ENCODE measurements around the gene GATA2. TPM values are rescaled to one million over a fixed set of nuclear protein-coding genes. Genes with fewer than 3 reads are reported as not detected.
A peak's percentile ranks its signal among the peaks of the same experiment; 100 is the strongest.

GATA2 gene
- total and polyA plus RNA-seq, 2 of the 13 experiments (the other 11 are each of a cell fraction or from before 2014, with no cell fraction given): 3.5 to 6.2 TPM

DNA sequence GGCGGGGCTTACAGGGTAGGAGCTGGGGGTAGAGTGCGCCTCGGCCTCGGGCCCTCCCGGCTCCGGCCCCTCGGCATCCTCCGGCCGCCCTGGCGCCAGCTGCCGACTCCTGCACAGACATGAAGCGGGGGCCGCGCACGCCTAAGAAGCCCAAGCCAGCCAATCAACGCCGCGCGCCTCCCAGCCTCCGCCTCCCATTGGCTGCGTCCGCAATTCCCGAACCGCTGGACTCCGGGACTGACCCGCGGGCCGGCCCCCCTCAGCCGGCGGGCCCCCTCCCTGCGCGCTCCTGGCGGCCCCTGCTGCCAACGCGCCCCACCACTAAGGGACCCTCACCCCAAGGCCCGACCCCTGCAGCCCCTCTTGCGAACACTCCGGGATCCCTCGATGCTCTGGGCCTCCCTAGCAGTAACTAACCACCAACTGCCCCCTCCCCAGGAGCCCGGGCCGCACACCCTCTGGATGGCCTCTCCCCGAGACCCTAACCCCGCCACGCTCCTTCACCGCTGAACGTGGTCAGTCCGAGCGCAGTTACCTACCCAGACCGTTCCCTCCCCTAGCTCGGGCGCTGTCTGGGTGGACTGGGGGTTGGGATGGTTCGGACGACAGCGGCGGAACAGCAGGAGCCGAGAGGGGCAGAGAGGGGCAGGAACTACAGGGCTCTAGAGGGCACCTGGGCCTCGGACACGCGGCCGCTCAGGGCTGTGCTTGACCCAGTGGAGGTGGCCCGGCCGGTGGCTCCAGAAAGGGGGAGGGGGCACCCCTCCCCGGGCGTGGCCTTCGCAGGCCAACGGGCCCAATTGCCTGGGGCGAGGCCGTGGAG is 5.0 kb downstream of the GATA2 start (continued):
- TF ChIP-seq, protein P1, sequence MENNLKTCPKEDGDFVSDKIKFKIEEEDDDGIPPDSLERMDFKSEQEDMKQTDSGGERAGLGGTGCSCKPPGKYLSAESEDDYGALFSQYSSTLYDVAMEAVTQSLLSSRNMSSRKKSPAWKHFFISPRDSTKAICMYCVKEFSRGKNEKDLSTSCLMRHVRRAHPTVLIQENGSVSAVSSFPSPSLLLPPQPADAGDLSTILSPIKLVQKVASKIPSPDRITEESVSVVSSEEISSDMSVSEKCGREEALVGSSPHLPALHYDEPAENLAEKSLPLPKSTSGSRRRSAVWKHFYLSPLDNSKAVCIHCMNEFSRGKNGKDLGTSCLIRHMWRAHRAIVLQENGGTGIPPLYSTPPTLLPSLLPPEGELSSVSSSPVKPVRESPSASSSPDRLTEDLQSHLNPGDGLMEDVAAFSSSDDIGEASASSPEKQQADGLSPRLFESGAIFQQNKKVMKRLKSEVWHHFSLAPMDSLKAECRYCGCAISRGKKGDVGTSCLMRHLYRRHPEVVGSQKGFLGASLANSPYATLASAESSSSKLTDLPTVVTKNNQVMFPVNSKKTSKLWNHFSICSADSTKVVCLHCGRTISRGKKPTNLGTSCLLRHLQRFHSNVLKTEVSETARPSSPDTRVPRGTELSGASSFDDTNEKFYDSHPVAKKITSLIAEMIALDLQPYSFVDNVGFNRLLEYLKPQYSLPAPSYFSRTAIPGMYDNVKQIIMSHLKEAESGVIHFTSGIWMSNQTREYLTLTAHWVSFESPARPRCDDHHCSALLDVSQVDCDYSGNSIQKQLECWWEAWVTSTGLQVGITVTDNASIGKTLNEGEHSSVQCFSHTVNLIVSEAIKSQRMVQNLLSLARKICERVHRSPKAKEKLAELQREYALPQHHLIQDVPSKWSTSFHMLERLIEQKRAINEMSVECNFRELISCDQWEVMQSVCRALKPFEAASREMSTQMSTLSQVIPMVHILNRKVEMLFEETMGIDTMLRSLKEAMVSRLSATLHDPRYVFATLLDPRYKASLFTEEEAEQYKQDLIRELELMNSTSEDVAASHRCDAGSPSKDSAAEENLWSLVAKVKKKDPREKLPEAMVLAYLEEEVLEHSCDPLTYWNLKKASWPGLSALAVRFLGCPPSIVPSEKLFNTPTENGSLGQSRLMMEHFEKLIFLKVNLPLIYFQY (CRISPR knock-in tag; IDR thresholded peaks at IDR 0.05; ENCODE audit: borderline replicate concordance): peak; percentile 86
- TF ChIP-seq MEF2D (CRISPR knock-in tag; IDR thresholded peaks at IDR 0.05) (peak; percentile 52; the same call in 1 of the 2 replicates), MBNL3 (CRISPR knock-in tag; conservative IDR thresholded peaks at IDR 0.05) (no peak), ZNF136 (CRISPR knock-in tag; IDR thresholded peaks at IDR 0.05; ENCODE audit: low read depth) (no peak), E2F2 (CRISPR knock-in tag; IDR thresholded peaks at IDR 0.05; ENCODE audit: borderline replicate concordance) (no peak), ARID5B (CRISPR knock-in tag; IDR thresholded peaks at IDR 0.05) (no peak; the same call in 1 of the 2 replicates), KDM3A (CRISPR knock-in tag; IDR thresholded peaks at IDR 0.05; ENCODE audit: low read depth) (no peak), ZNF124 (CRISPR knock-in tag; IDR thresholded peaks at IDR 0.05) (no peak), ZBTB1 (CRISPR knock-in tag; IDR thresholded peaks at IDR 0.05; ENCODE audit: borderline replicate concordance) (no peak), ZNF780A (CRISPR knock-in tag; IDR thresholded peaks at IDR 0.05) (peak; percentile 50; the same call in 1 of the 2 replicates), ZMAT3 (CRISPR knock-in tag; conservative IDR thresholded peaks at IDR 0.05) (peak; percentile 82), ATF5 (CRISPR knock-in tag; IDR thresholded peaks at IDR 0.05; ENCODE audit: low read depth) (peak; percentile 20; the same call in 1 of the 2 replicates), NCOA5 (CRISPR knock-in tag; IDR thresholded peaks at IDR 0.05) (no peak), HOXA5 (CRISPR knock-in tag; IDR thresholded peaks at IDR 0.05) (peak; percentile 15; the same call in 1 of the 2 replicates), ZFP62 (CRISPR knock-in tag; IDR thresholded peaks at IDR 0.05) (no peak), KLF11 (CRISPR knock-in tag; IDR thresholded peaks at IDR 0.05) (peak; percentile 42; the same call in 1 of the 2 replicates), ZNF382 (CRISPR knock-in tag; IDR thresholded peaks at IDR 0.05; ENCODE audit: borderline replicate concordance) (no peak)
- TF ChIP-seq, protein P2, sequence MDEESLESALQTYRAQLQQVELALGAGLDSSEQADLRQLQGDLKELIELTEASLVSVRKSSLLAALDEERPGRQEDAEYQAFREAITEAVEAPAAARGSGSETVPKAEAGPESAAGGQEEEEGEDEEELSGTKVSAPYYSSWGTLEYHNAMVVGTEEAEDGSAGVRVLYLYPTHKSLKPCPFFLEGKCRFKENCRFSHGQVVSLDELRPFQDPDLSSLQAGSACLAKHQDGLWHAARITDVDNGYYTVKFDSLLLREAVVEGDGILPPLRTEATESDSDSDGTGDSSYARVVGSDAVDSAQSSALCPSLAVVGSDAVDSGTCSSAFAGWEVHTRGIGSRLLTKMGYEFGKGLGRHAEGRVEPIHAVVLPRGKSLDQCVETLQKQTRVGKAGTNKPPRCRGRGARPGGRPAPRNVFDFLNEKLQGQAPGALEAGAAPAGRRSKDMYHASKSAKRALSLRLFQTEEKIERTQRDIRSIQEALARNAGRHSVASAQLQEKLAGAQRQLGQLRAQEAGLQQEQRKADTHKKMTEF (CRISPR knock-in tag; IDR thresholded peaks at IDR 0.05): peak; percentile 49; the same call in 1 of the 2 replicates
